ENCODE measurements around the gene LY6G5B.
"Not testable (repeated sequence)": the region's sequence is repeated elsewhere in the genome, so short reads cannot be mapped to it uniquely, and the experiment has no call there.

LY6G5B gene

GRCh38 chr6:31708224-31708623 is 38.4 kb downstream of the LY6G5B start:
- DNase-seq (ENCODE audit: low read depth): no peak
- no peak overlapping the region for H3K4me3 ChIP-seq (ENCODE audit: low read depth, low read length)
- TF ChIP-seq, protein P1, sequence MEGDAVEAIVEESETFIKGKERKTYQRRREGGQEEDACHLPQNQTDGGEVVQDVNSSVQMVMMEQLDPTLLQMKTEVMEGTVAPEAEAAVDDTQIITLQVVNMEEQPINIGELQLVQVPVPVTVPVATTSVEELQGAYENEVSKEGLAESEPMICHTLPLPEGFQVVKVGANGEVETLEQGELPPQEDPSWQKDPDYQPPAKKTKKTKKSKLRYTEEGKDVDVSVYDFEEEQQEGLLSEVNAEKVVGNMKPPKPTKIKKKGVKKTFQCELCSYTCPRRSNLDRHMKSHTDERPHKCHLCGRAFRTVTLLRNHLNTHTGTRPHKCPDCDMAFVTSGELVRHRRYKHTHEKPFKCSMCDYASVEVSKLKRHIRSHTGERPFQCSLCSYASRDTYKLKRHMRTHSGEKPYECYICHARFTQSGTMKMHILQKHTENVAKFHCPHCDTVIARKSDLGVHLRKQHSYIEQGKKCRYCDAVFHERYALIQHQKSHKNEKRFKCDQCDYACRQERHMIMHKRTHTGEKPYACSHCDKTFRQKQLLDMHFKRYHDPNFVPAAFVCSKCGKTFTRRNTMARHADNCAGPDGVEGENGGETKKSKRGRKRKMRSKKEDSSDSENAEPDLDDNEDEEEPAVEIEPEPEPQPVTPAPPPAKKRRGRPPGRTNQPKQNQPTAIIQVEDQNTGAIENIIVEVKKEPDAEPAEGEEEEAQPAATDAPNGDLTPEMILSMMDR (IDR thresholded peaks at IDR 0.05; ENCODE audit: insufficient read depth, low read depth, low read length, missing control alignments): no peak

DNA sequence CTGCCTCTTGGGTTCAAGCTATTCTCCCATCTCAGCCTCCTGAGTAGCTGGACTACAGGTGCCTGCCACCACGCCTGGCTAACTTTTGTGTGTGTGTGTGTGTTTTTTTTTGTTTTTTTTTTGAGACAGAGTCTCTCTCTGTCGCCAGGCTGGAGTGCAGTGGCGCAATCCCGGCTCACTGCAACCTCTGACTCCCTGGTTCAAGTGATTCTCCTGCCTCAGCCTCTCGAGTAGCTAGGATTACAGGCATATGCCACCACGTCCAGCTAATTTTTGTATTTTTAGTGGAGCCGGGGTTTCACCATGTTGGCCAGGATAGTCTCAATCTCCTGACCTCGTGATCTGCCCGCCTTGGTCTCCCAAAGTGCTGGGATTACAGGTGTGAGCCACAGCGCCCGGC is 39.4 kb downstream of the LY6G5B start:
- not testable (repeated sequence) for H3K4me3 ChIP-seq (ENCODE audit: low read depth, low read length); DNase-seq (ENCODE audit: low read depth)

DNA sequence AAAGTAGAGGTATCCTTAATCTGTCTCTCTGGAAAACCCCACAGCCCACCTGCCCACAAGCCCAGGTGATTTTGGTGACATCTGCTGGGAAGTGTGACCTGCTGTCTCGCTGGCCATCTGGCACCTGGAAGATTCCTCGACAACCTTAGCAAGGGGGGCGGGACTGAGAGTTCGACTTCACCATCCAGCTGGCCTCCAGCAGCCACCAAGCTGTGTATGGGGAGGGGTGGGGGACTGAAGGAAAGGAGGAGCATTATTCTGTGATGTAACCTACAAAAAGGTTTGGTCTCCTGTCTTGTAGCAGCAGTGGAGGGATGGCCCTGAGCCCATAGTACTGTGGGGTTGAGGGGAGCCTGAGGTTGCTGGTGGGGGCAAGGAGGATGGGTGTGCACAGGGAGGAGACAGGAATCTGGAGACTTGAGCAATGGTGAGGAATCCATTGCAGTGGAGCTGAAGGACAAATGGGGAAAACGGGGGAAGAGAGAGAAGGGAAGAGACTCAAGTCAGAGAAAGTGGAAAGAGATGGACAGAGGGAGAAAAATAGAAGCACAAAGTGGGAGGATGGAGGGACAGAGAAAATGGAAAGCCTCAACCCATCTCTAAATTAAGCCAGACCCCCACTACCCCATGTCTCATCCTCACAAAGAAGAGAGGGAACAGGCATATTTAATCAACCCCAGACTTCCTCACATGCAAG is 40.9 kb downstream of the LY6G5B start:
- no peak for DNase-seq (ENCODE audit: low read depth)
- H3K4me3 ChIP-seq (ENCODE audit: low read depth, low read length): no peak overlapping the region
- TF ChIP-seq, protein P1 (IDR thresholded peaks at IDR 0.05; ENCODE audit: insufficient read depth, low read depth, low read length, missing control alignments): no peak

DNA sequence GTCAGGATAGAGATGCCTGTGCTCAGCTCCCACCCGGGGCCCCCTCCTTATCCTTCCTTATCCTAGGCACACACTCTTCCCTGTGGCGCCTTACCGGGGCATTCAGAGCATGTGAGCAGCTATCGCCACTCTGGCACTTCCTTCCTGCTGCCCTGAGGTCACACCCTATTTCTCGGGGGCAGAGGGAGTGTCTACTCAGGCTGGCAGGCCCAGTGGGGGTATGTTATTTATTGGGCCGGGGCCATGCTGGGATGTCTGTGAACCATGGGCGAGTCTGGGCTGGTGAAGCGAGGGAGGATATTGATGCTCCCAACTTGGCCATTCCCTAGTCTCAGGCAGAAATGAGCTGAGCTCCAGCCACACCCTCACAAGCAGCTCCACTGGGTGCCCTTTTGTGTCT is 41.5 kb downstream of the LY6G5B start:
- TF ChIP-seq, protein P1 (IDR thresholded peaks at IDR 0.05; ENCODE audit: insufficient read depth, low read depth, low read length, missing control alignments): no peak
- DNase-seq (ENCODE audit: low read depth): no peak
- H3K4me3 ChIP-seq (ENCODE audit: low read depth, low read length): no peak overlapping the region

DNA sequence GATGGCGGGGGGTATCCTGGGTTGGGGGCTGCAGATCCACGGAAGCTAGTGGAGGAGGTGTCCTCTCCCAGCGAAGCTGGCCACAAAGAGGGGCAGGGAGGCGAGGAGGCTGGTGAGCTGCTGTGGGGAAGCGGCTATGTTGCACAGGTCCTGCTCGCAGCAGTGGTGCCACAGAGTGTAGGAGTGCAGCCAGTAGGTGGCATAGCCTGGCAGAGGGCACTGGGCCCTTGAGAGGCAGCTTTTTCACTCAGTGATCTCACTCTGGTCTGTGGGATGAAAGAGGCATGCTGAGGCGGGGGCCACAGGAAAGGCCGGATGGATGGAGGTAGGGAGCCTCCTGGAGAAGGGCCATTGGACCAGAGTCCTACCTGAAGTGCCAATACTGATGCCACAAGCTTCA is 42.5 kb downstream of the LY6G5B start:
- H3K4me3 ChIP-seq (ENCODE audit: low read depth, low read length): no peak overlapping the region
- DNase-seq (ENCODE audit: low read depth): no peak
- TF ChIP-seq, protein P1 (IDR thresholded peaks at IDR 0.05; ENCODE audit: insufficient read depth, low read depth, low read length, missing control alignments): peak; percentile 21

- no peak for DNase-seq (ENCODE audit: low read depth)
- H3K4me3 ChIP-seq (ENCODE audit: low read depth, low read length): no peak overlapping the region
- TF ChIP-seq, protein P1 (IDR thresholded peaks at IDR 0.05; ENCODE audit: insufficient read depth, low read depth, low read length, missing control alignments): no peak
These were observed 43.7 kb downstream of the LY6G5B start for GRCh38 chr6:31713465-31713864.

- no peak overlapping the region for H3K4me3 ChIP-seq (ENCODE audit: low read depth, low read length)
- DNase-seq (ENCODE audit: low read depth): no peak
- TF ChIP-seq, protein P1 (IDR thresholded peaks at IDR 0.05; ENCODE audit: insufficient read depth, low read depth, low read length, missing control alignments): no peak
These were observed 44.4 kb downstream of the LY6G5B start for GRCh38 chr6:31713991-31714684.
